CD14-positive monocyte (primary cell): ENCODE results near the gene DLGAP1. TPM values are rescaled to one million over a fixed set of nuclear protein-coding genes. Genes with fewer than 3 reads are reported as not detected.

Source experiments
- DNase-seq, 3 donors: peaks; one replicate each; pipeline ENCODE4 v3.0.0-alpha.2; 2011 to 2022
- H2AFZ ChIP-seq: 2 replicates; pipeline ENCODE4 v1.6.0; 2012; ENCODE audit warnings: mild to moderate bottlenecking, low read depth, low read length, inconsistent platforms; ENCODE audit not compliant: insufficient read depth, poor library complexity, severe bottlenecking
- H3K27ac ChIP-seq, 2 donors: 1 replicate in 1 of 2; 2 replicates in 1 of 2; pipeline ENCODE4 v1.5.1; 2012 to 2013; ENCODE audit warnings: low read length in 2 of 2, control low read depth in 1 of 2, inconsistent platforms in 1 of 2, low read depth in 1 of 2, mild to moderate bottlenecking in 1 of 2
- H3K27me3 ChIP-seq, 2 donors: one replicate each; pipeline versions ENCODE4 v1.6.0 to v1.6.1; 2011 to 2013; ENCODE audit warnings: low read length in 2 of 2; ENCODE audit not compliant: control insufficient read depth in 2 of 2, insufficient read depth in 2 of 2
- H3K36me3 ChIP-seq, 2 donors: replicated peaks in 1 of 2; 1 replicate in 1 of 2; 2 replicates in 1 of 2; pipeline versions ENCODE4 v1.5.1 to v1.6.1; 2012 to 2013; ENCODE audit warnings: low read length in 2 of 2, control low read depth in 1 of 2, inconsistent platforms in 1 of 2, mild to moderate bottlenecking in 1 of 2; ENCODE audit not compliant: insufficient read depth in 2 of 2, control insufficient read depth in 1 of 2
- H3K4me1 ChIP-seq, 2 donors: 1 replicate in 1 of 2; 2 replicates in 1 of 2; pipeline versions ENCODE4 v1.5.1 to v1.6.1; 2012 to 2013; ENCODE audit warnings: low read length in 2 of 2, control low read depth in 1 of 2, inconsistent platforms in 1 of 2, mild to moderate bottlenecking in 1 of 2, moderate library complexity in 1 of 2; ENCODE audit not compliant: insufficient read depth in 2 of 2, control insufficient read depth in 1 of 2
- H3K4me2 ChIP-seq: replicated peaks from 2 replicates; pipeline ENCODE3; 2012; ENCODE audit warnings: low read length, moderate library complexity, mild to moderate bottlenecking; ENCODE audit not compliant: poor library complexity, severe bottlenecking; ENCODE audit errors: extremely low read depth
- H3K4me3 ChIP-seq, 3 experiments: fragments of 200-600 bp in 1 of 3; sonication (generic) in 1 of 3; replicated peaks in 1 of 3; 1 replicate in 2 of 3; 2 replicates in 1 of 3; pipeline ENCODE4 v1.5.1; 2011 to 2013; ENCODE audit warnings: low read length in 3 of 3, mild to moderate bottlenecking in 3 of 3, control low read depth in 2 of 3, low read depth in 2 of 3, inconsistent platforms in 1 of 3, moderate library complexity in 1 of 3
- H3K79me2 ChIP-seq: 2 replicates; pipeline ENCODE4 v1.6.0; 2012; ENCODE audit warnings: mild to moderate bottlenecking, control low read depth, inconsistent platforms, low read length, moderate library complexity; ENCODE audit not compliant: insufficient read depth
- H3K9ac ChIP-seq: 2 replicates; pipeline ENCODE4 v1.6.0; 2017; ENCODE audit warnings: low read length, mild to moderate bottlenecking; ENCODE audit not compliant: insufficient read depth, poor library complexity, severe bottlenecking
- H3K9me3 ChIP-seq, 2 donors: replicated peaks in 1 of 2; 1 replicate in 1 of 2; 2 replicates in 1 of 2; pipeline versions ENCODE4 v1.5.1 to v1.6.1; 2012 to 2013; ENCODE audit warnings: low read length in 2 of 2, control low read depth in 1 of 2; ENCODE audit not compliant: control insufficient read depth in 1 of 2, insufficient read depth in 1 of 2
- H4K20me1 ChIP-seq: 2 replicates; pipeline ENCODE4 v1.6.0; 2012; ENCODE audit warnings: mild to moderate bottlenecking, low read length, control low read depth, moderate library complexity; ENCODE audit not compliant: insufficient read depth
- H3K27ac Mint-ChIP-seq, 7 donors: one replicate each; pipeline ENCODE4 v1.8.0; 2020; ENCODE audit warnings: mild to moderate bottlenecking in 7 of 7, mixed read lengths in 7 of 7, moderate library complexity in 6 of 7, inconsistent platforms in 2 of 7
- H3K27me3 Mint-ChIP-seq, 3 donors: one replicate each; pipeline ENCODE4 v1.8.0; 2021 to 2022; ENCODE audit warnings: low read depth in 3 of 3, mild to moderate bottlenecking in 3 of 3, mixed read lengths in 3 of 3, moderate library complexity in 3 of 3, inconsistent platforms in 1 of 3
- H3K36me3 Mint-ChIP-seq, 2 donors: one replicate each; pipeline ENCODE4 v1.8.0; 2020; ENCODE audit warnings: mixed read lengths in 2 of 2, inconsistent platforms in 1 of 2, mild to moderate bottlenecking in 1 of 2
- H3K4me1 Mint-ChIP-seq: one replicate; pipeline ENCODE4 v1.8.0; 2020; ENCODE audit warnings: mild to moderate bottlenecking, mixed read lengths
- H3K4me3 Mint-ChIP-seq, 2 donors: one replicate each; pipeline ENCODE4 v1.8.0; 2020; ENCODE audit warnings: mild to moderate bottlenecking in 2 of 2, mixed read lengths in 2 of 2, moderate library complexity in 1 of 2
- H3K9me3 Mint-ChIP-seq, 7 donors: one replicate each; pipeline ENCODE4 v1.8.0; 2020 to 2022; ENCODE audit warnings: mixed read lengths in 7 of 7, mild to moderate bottlenecking in 6 of 7, moderate library complexity in 6 of 7, inconsistent platforms in 2 of 7
- WGBS: methylation state at CpG from one replicate; pipeline ENCODE4 v1.1.5; 2013; ENCODE audit warnings: missing lambda C conversion rate; ENCODE audit not compliant: insufficient coverage; 5-methylcytosine and 5-hydroxymethylcytosine counted together
- intact Hi-C, 2 donors: fragments of 100-400 bp; cut with micrococcal nuclease; formaldehyde crosslinking; loops; one replicate each; pipeline versions ENCODE4 v1.15.0 to v1.15.1; 2023
- polyA plus RNA-seq, 3 donors: library from polyadenylated mRNA; depleted of rRNA in 1 of 3; unstranded in 2 of 3; stranded (reverse) in 1 of 3; fragments of 300-500 nt in 2 of 3; fragments of >200 nt in 1 of 3; fragmentation: Illumina TruSeq in 2 of 3; gene quantifications; 1 replicate in 2 of 3; 2 replicates in 1 of 3; pipeline ENCODE4 v1.2.3, GENCODE V29; 2012 to 2021
- TF ChIP-seq, protein P1 (sequence below): fragments of 200-600 bp; IDR thresholded peaks from one replicate; pipeline ENCODE4 v1.8.0; 2022; ENCODE audit warnings: antibody characterized with exemption, mild to moderate bottlenecking

Gene DLGAP1
- polyA plus RNA-seq, 3 donors = 0.09 to 0.42 TPM; not detected in 1

DNA sequence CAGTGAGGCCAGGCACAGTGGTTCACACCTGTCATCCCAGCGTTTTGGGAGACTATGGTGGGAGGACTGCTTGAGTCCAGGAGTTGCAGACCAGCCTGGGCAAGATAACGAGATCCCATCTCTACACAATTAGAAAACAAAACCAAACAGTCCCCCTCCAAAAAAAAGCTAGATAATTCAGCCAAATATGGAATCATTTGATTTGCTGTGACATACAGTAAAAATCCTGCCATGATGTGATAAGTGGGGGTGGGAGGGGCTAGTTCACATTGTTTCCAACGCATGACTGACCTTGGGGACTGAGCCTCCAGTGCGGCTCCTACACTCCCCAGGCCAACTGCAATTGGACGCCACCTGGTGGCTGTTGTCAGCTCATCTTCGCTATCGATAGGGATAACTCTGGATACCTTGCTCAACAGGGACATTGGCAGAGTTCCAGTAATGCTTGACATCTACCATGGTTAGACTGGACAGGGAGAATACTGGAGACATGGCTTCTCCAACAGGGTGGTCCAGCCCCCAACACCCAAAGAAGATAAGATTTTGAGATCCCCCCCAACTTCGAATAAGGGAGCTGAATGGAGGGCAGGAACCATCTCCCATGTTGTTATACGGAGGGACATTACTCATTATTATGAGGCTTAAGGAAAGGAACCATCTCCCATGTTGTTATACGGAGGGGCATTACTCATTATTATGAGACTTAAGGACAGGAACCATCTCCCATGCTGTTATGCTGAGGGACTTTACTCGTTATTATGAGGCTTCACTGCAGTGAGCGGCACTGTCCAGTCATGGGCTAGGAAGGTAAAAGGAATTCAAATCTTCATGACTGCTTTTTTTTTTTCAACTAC lies 869.2 kb downstream of the DLGAP1 start:
- Mint-ChIP-seq H3K27me3 (peaks cover 0 to 4% (median 4%) of the 10 kb centered on the region in 3 donors), H3K27ac (peak overlapping the region in 2 of 7 donors; percentile 1 to 46), H3K9me3 (peaks cover 0 to 6% (median 1%) of the 10 kb centered on the region in 7 donors), H3K4me3 (no peak overlapping the region), H3K36me3 (no peaks in the 10 kb centered on the region), H3K4me1 (peaks cover 19% of the 10 kb centered on the region)
- Histone ChIP-seq H3K4me2 (no peak overlapping the region), H2AFZ (no peak overlapping the region), H3K27ac (no peak overlapping the region), H3K79me2 (no peaks in the 10 kb centered on the region), H3K4me1 (peaks cover 5 to 14% of the 10 kb centered on the region in 2 donors), H3K36me3 (no peaks in the 10 kb centered on the region), H3K4me3 (no peak overlapping the region), H3K9ac (no peak overlapping the region), H3K27me3 (no peaks in the 10 kb centered on the region), H4K20me1 (no peaks in the 10 kb centered on the region), H3K9me3 (no peaks in the 10 kb centered on the region)
- 12% methylated on average over 5 of the region's 12 CpGs for WGBS
- TF ChIP-seq, protein P1, sequence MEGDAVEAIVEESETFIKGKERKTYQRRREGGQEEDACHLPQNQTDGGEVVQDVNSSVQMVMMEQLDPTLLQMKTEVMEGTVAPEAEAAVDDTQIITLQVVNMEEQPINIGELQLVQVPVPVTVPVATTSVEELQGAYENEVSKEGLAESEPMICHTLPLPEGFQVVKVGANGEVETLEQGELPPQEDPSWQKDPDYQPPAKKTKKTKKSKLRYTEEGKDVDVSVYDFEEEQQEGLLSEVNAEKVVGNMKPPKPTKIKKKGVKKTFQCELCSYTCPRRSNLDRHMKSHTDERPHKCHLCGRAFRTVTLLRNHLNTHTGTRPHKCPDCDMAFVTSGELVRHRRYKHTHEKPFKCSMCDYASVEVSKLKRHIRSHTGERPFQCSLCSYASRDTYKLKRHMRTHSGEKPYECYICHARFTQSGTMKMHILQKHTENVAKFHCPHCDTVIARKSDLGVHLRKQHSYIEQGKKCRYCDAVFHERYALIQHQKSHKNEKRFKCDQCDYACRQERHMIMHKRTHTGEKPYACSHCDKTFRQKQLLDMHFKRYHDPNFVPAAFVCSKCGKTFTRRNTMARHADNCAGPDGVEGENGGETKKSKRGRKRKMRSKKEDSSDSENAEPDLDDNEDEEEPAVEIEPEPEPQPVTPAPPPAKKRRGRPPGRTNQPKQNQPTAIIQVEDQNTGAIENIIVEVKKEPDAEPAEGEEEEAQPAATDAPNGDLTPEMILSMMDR = peak; percentile 86
- DNase-seq = peak; percentile 71 to 83 (median 83)
- intact Hi-C loops = no loop called here

DNA sequence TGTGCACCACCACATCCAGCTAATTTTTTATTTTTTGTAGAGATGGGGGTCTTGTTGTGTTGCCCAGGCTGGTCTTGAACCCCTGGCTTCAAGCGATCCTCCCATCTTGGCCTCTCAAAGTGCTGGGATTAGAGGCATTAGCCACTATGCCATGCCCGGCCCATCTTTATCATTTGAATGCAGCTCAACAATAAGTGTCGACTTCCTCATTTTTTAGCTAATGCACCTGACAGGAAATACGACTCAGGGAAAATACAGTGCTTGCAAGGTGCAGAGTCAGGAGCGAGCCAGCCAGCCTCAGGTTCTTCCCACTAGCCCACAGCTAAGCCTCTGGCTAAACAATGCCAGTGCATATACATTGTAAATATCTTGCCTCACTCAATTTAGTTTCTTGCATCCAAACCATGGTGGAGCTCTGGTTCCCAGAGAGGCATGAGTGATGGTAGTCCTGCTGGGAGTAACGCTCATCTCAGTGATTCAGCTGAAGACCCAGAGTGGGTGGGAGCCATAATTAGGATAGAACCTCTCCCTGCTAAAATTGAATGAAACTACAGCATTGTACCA lies 870.1 kb downstream of the DLGAP1 start:
- no peak overlapping the region for H3K9ac ChIP-seq
- no peak overlapping the region for H2AFZ ChIP-seq
- H3K4me1 Mint-ChIP-seq = peaks cover 19% of the 10 kb centered on the region

More for the DNA sequence above, 870.1 kb downstream of the DLGAP1 start:
- Histone ChIP-seq H3K27ac (no peak overlapping the region), H3K4me3 (no peak overlapping the region), H4K20me1 (no peaks in the 10 kb centered on the region), H3K27me3 (no peaks in the 10 kb centered on the region), H3K4me2 (no peak overlapping the region), H3K9me3 (no peaks in the 10 kb centered on the region), H3K36me3 (no peaks in the 10 kb centered on the region), H3K79me2 (no peaks in the 10 kb centered on the region), H3K4me1 (peaks cover 5 to 14% of the 10 kb centered on the region in 2 donors)
- Mint-ChIP-seq H3K36me3 (no peaks in the 10 kb centered on the region), H3K4me3 (no peak overlapping the region), H3K27me3 (peaks cover 0 to 4% (median 4%) of the 10 kb centered on the region in 3 donors), H3K9me3 (peaks cover 0 to 6% (median 1%) of the 10 kb centered on the region in 7 donors), H3K27ac (peak overlapping the region in 1 of 7 donors; percentile 42)
- peak in 2 of 3 donors; percentile 37 to 66 for DNase-seq
- whole genome bisulfite sequencing = 0% methylated on average over 4 of the region's 6 CpGs
- intact Hi-C loops = no loop called here
- TF ChIP-seq, protein P1 = no peak
